GM19372 (cell line): ENCODE results near the gene SLC7A6.

ENCODE experiments used
- ATAC-seq: cut with Tn5 transposase; IDR thresholded peaks from one replicate; pipeline ENCODE4 v1.9.1; 2021; ENCODE audit warnings: mild to moderate bottlenecking, low read depth, moderate library complexity; ENCODE audit not compliant: unreplicated experiment

SLC7A6 gene

GRCh38 chr16:68264128-68265077, at the start of gene SLC7A6:
SLC7A6 (plus strand) TSS chr16:68264526; CDS start chr16:68274727, 10,201 bp downstream.
- ATAC-seq = peak; percentile 58

GRCh38 chr16:68214726-68215125, 49.6 kb upstream of the SLC7A6 start:
- ATAC-seq = no peak

DNA sequence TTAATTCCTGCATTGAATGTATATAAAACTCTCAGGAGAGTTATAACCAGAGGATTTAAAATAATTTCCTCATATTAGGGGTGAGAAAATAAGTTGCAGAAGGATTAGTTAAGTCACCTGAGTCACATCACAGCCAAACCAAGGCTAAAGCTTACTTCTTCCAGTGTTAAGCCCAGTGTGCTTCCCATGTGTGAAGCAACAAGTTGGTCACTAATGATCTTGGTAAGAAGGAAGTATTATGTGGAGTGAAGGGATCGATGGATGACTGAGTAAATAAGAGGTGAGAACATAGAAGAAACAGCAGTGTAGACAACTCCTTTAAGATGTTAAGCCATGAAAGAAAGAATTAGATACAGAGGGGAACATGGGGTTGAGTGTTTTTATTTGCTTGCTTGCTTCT, 49.0 kb upstream of the SLC7A6 start:
- no peak for ATAC-seq

GRCh38 chr16:68216240-68216639, 48.1 kb upstream of the SLC7A6 start:
- no peak for ATAC-seq

DNA sequence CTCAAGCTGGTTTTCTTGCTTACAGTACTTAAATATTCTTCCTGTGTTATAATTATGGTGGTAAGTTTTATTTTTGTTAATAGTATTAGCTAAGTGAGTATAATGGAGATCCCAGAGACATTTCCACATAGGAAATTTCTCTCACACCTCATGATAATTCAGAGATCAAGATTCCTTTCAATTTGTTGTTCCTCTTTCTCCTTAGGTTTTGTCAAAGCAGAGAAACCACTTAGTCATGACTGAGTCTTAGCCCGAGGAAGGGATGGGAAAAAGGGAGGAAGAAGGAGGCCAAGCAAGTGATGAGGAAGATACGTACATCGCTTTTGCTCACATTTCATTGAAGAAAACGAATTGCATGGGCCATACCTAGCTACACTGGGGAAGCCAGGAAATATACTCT, 46.8 kb upstream of the SLC7A6 start:
- ATAC-seq = no peak

- ATAC-seq = no peak
These were observed 44.5 kb upstream of the SLC7A6 start for GRCh38 chr16:68219725-68220351.

GRCh38 chr16:68223072-68223471, 41.3 kb upstream of the SLC7A6 start:
- ATAC-seq = no peak

DNA sequence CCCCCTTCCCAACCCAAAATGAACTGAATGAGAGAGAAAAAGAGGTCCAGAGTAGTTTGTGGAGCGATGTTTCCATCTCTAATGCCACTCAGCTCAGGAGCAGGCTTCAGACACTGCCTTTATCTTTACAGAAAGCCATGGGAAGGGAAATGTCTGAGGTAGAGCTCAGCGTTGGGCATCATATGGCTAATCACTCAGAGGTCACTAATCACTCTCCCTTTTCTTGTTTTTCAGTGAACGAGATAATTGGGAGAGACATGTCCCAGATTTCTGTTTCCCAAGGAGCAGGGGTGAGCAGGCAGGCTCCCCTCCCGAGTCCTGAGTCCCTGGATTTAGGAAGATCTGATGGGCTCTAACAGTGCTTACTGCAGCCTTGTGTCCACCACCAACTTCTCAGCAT, 38.2 kb upstream of the SLC7A6 start:
- no peak for ATAC-seq

GRCh38 chr16:68227183-68227793, 37.0 kb upstream of the SLC7A6 start:
- ATAC-seq = no peak

GRCh38 chr16:68227850-68228553, 36.3 kb upstream of the SLC7A6 start:
- ATAC-seq = no peak

- ATAC-seq = no peak
These were observed 35.7 kb upstream of the SLC7A6 start for GRCh38 chr16:68228652-68229051.

GRCh38 chr16:68229431-68230175, 34.7 kb upstream of the SLC7A6 start:
- no peak for ATAC-seq

- ATAC-seq = no peak
These were observed 34.2 kb upstream of the SLC7A6 start for GRCh38 chr16:68230176-68230571.

GRCh38 chr16:68230956-68231355, 33.4 kb upstream of the SLC7A6 start:
- ATAC-seq = no peak

GRCh38 chr16:68231384-68232136, 32.8 kb upstream of the SLC7A6 start:
- ATAC-seq = no peak

DNA sequence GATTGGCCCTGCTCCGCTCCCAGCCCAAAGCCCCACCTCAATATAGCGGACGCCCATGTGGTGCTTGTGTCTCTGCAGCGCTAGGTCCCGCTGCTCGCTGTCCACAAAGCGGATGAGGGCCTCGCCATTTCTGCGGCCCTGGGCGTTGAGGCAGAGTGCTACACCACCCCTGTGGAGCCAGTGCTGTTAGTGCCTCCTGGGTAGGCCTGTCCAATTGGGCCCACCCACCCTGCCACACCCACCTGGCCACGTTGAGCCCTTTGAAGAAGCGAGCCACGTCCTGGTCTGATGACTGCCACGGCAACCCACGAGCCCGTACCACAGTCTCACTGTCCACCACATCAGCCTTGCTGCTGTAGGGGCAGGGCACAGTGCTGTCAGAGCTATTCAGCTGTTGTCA, 32.0 kb upstream of the SLC7A6 start:
- no peak for ATAC-seq

GRCh38 chr16:68233085-68233834, 31.1 kb upstream of the SLC7A6 start:
- ATAC-seq = no peak

- ATAC-seq = no peak
These were observed 30.5 kb upstream of the SLC7A6 start for GRCh38 chr16:68233835-68234187.
